NOMO-1 treated with dmso at 0.1 percent for 144 hours (cell line): ENCODE data around the gene SLC28A3.

Experiments
- DNase-seq: peaks from one replicate; lab custom pipeline; 2025; ENCODE audit not compliant: unreplicated experiment; lab: John Stamatoyannopoulos, UW

Gene SLC28A3

GRCh38 chr9:84254972-84255371, 85.6 kb downstream of the SLC28A3 start:
- no peak for DNase-seq

- no peak for DNase-seq
Observed at GRCh38 chr9:84251921-84252320, 88.6 kb downstream of the SLC28A3 start.

- DNase-seq, result no peak
Observed at GRCh38 chr9:84241817-84242373, 98.7 kb downstream of the SLC28A3 start.

- no peak for DNase-seq
Observed at GRCh38 chr9:84239343-84239742, 101.2 kb downstream of the SLC28A3 start.

GRCh38 chr9:84238652-84239051, 101.9 kb downstream of the SLC28A3 start:
- no peak for DNase-seq

GRCh38 chr9:84235511-84235910, 105.0 kb downstream of the SLC28A3 start:
- no peak for DNase-seq

GRCh38 chr9:84230355-84231145, 110.0 kb downstream of the SLC28A3 start:
- no peak for DNase-seq

- DNase-seq, result no peak
Observed at GRCh38 chr9:84229191-84229590, 111.4 kb downstream of the SLC28A3 start.

GRCh38 chr9:84228130-84228720, 112.3 kb downstream of the SLC28A3 start:
- DNase-seq, result no peak

- DNase-seq, result no peak
Observed at GRCh38 chr9:84226126-84226525, 114.4 kb downstream of the SLC28A3 start.
